Activated CD4-positive, alpha-beta T cell treated with anti-CD3 and anti-CD28 coated beads, Interleukin-2, amount 50 U/mL, for 24 hours (primary cell): ENCODE data around the gene GLB1L3.
"Not testable (repeated sequence)": the region's sequence is repeated elsewhere in the genome, so short reads cannot be mapped to it uniquely, and the experiment has no call there.

Experiments
- DNase-seq, 2 donors: peaks; one replicate each; pipeline ENCODE4 v3.0.0-alpha.2; 2020; ENCODE audit warnings: low read depth in 1 of 2, low spot score in 1 of 2

Gene GLB1L3

DNA sequence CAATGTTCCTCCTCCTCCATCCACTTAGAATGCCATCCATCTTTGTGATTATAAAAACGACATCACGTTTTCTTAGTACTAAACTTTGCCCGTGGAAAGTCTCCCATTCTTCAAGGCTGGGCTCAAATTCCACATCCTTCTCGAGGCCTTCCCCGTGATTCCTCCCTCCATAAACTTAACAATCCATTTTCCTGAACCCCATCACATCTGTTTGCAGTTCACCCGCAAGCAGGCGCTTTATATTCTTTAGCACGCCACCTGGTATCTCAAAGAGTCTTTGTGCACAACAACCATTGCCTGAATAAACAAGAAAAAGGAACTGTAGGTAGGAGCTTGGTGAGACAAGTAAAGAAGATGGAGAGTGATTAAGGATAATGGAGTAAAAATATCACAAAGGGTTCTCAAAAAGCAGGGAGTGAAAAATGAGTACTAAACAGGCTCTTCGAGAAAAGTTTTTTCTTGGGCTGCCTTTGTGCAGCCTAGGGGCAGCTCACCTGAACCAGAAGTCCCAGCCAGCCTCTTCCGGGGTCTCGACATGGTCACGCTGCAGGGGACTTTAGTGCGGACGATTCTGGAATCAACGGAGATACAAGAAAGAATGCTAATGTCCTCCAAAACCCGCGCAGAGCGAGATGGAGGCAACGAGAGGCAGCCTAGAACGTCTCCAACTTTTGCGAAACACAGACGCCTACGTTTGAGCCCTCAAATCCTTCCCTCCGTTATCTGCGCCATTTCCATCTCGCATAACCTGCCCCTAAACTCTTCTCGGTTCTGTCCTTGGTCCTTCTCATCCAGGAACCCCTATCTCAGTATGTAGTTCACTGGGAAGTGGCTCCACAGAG is 23.6 kb upstream of the GLB1L3 start:
- DNase-seq, result peak in 1 of 2 donors; percentile 10

DNA sequence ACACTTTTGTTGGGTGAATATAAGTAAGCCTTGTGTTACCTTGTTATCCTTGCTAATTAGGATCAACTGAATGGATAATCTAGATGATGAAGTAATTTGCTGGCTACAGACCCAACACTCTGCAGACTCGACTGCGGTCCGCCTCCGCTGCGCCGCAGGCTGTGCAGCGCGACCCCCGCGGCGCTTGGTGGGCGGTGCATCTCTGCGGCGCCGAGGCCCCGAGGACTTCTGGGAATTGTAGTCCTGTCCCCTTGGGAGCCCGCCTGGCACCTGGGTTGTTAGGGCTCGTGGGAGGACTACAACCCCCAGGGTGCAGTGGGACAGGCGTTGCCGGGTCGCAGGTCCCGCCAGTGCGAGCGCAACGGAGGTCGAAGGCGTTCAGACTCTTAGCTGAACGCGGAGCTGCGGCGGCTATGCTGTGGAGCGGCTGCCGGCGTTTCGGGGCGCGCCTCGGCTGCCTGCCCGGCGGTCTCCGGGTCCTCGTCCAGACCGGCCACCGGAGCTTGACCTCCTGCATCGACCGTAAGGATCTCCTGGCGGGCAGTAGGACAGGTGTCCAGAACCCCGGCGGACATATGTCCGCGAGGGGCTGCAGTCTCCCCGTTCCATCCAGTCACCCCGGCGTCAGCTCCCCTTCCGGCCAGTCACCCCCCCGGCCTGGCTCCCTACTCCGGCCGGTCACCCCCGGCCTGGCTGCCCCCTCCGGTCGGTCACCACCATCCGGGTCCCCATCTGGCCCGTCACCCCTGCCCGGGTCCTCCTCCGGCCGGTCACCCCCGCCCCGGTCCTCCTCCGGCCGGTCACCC is 22.8 kb upstream of the GLB1L3 start, which contains the start of the genes ACAD8 and THYN1:
Gene ACAD8, plus strand, starts transcription at position 381 of the 806 bp plus-strand sequence. Its CDS starts 33 bp downstream, at position 414.
Gene THYN1, minus strand, starts transcription at position 165 of the 806 bp plus-strand sequence. CDS start 470 bp downstream, outside the sequence.
- peak; percentile 84 to 95 for DNase-seq

DNA sequence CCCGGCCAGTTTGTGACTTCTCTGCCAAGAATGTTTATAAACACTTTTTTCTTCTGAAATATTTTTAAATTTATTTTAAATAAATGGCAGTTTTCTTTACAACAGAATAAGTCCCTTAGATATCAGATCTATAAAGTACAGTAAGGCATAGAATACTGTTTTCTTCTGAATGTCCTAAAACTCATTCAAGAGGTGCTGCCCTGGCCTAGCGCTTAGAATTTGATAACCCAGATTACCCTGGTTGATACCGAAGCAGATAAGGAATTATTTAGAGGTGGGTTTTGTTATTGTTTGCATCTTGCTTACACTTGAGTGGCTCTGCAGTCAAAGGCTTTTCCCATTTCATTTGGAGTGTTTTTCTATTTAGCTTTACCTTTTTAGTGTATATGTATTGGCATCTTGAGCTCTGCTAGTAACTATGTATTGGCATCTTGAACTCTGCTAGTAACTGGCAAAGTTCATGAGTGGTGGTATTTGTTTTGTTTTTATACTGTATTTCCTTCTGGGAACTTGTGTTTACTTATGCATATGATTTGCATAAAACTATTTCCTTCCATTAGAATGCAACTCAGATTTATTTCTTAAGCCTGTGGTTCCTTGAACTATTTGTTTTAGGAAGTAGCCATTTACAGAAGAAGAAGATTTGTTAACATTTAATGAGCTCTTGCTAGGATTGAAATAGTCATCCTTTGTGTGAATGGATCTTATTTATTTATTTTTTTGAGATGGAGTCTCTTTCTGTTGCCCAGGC is 21.6 kb upstream of the GLB1L3 start:
- DNase-seq, result no peak

DNA sequence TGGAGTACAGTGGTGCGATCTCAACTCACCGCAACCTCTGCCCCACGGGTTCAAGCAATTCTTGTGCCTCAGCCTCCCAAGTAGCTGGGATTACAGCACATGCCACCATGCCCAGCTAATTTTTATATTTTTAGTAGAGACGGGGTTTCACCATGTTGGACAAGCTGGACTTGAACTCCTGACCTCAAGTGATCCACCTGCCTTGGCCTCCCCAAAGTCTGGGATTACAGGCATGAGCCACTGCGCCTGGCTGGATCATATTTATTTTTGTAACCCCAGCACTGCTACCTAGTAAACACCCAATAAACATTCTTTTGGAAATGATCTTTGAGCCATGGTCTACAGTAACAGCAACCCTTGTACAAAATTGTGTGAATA is 21.0 kb upstream of the GLB1L3 start:
- DNase-seq, result not testable (repeated sequence)

DNA sequence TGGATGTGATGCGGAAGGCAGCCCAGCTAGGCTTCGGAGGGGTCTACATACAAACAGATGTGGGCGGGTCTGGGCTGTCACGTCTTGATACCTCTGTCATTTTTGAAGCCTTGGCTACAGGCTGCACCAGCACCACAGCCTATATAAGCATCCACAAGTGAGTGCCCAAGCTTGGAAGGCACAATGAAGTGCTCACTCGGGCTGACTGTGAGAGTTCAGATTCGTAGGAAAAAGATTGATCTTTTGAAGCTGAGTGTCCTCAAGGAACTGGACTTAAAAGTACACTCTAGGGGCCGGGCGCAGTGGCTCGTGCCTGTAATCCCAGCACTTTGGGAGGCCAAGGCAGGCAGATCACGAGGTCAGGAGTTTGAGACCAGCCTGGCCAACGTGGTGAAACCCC is 19.1 kb upstream of the GLB1L3 start:
- no peak for DNase-seq

DNA sequence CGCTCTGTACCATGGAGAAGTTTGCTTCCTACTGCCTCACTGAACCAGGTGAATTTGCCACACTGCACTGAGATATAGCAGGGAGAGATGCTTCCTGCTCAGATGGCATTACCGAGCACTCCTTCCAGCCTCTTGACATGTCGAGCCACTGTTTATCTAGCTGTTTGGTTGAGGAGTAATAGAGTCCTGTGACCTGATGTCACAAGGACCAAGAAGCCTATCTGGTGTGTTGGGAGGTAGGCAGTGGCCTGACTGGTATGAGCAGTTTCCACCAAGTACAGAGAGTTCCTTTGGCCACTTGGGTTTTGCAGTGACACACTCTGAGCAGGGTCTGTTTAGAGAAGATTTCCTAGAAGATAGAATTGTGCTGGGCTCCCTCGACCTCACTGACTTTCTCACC is 17.6 kb upstream of the GLB1L3 start:
- no peak for DNase-seq

DNA sequence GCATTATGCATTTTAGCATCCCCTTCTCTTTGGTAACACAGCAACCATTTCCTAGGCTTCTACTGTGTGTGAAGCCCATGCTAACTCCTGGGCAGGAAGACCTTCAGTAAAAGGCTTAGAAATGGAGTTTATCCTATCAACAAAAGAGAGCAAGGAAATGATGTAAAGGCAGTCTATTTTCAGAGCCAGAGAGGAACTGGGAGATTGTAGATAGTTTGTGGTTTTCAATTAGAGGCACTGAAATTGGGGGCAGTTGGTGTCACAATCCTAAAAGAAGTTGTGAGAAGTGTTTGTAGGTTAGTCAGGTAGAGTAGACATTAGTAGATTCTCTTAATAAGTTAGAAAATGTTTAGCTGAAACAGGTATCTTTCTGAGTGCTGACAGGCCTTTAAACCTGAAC is 15.7 kb upstream of the GLB1L3 start:
- no peak for DNase-seq

DNA sequence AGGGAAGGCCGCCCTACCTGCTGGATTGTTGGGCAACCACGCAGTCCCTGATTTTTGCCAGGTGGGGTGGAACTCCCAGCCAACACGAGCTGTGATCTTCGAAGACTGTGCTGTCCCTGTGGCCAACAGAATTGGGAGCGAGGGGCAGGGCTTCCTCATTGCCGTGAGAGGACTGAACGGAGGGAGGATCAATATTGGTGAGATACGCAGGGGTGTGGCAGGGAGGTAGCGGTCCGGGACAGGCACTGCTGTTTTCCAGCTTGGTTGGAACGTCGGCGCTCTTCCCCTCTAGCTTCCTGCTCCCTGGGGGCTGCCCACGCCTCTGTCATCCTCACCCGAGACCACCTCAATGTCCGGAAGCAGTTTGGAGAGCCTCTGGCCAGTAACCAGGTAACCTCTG is 15.2 kb upstream of the GLB1L3 start:
- DNase-seq, result no peak

DNA sequence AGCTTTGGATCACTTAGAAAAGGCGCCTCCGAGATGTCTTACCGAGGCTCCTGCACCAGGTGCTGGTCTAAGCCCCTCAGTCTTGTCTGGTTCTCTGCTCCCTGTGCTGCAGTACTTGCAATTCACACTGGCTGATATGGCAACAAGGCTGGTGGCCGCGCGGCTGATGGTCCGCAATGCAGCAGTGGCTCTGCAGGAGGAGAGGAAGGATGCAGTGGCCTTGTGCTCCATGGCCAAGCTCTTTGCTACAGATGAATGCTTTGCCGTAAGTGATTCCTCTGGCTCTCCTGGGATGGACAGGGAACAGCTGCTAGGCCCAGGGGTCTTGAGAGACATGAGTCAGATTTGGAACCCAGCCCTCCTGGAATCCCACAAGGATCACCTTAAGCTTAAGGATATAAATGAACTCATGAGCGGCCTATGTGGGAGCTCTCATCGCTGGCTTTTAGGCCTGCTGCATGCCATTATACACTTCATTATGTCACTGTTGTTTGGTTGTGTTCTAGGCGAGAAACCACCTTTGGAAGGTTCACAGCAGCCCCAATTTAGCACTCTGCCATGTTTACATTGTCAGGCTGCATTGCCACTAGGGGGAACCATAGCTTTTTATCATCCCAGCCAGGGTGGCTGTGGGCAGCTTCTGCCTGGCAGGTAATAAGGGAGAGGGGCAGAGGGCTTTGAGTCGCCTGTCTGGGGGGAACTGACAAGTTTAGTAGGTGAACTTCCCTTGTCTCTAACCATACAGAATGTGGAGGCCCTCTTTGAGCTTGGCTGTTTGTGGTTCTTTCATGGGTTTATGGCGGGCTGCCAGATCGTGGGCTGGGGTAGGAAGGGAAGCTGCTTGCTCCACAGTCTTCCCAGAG is 14.3 kb upstream of the GLB1L3 start:
- peak in 1 of 2 donors; percentile 17 for DNase-seq

DNA sequence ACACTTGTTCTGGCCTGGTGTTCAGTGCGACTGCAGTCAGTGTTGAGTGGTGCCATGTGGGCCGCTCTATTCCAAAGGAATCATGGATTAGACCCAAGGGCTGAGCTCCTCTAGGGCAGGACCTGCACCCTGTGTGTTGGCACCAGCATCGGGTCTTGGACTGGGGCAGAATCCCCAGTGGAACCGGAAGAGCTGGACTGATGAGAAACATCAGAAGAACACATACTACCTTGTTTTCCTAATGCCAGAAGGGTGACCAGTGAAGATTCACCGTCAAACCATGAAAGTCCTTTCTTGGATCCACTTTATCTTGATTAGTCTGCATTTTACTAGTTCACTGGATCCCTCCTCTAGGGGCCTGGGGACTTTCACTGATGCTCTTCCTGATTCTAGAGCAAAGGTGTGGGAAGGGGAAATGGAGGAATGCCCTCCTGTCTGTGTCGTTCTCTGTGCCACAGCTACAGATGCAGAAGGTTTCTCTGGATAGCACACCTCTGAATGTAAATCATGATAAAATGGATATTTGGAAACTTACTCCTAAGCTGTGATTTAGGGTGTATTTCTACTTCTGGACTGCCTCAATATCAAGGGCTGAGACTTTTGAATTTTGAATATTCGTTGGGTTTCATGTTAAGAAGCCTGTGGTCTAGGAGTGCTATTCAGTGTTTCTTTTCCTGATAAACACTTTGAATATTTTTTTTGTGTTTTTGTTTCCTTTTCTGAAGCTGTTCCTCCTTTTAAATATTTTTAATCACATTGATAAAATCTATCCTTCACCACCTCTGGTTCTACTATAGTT is 11.0 kb upstream of the GLB1L3 start:
- no peak for DNase-seq

DNA sequence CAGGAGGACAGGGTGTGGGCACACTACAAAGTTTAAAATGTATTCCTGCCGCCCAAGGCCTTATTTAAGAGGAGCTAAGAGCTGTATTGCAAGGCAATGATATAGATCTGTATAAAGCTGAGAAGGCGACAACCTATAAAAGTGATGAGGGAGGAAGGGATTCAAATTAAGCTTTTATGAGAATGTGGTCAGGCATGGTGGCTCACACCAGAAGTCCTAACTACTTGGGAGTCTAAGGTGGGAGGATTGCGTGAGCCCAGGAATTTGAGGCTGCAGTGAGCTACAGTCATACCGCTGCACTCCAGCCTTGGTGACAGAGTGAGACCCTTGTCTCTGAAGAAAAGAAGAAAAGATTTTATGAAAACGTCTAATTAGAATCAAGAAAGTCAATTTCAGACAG is 9.7 kb upstream of the GLB1L3 start:
- DNase-seq, result no peak

DNA sequence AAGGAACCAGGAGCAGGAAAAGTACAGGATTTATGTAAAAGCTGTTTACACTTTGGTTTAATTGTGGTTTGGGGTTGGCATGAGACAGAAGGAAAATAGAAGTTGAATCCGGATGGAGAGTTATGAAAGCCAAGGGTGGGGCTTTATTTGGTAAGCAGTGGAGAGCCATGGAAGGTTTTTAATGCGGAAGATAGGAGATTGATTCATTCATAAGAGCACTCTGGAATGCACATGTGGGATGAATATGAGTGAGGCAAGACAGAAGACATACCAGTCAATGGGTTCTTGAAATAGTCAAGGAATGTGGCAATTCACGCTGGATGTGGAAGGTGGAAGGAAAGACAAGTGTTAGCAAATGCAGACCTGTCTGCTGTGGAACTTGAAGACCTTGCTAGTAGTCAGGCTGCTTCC is 9.3 kb upstream of the GLB1L3 start:
- DNase-seq, result no peak

DNA sequence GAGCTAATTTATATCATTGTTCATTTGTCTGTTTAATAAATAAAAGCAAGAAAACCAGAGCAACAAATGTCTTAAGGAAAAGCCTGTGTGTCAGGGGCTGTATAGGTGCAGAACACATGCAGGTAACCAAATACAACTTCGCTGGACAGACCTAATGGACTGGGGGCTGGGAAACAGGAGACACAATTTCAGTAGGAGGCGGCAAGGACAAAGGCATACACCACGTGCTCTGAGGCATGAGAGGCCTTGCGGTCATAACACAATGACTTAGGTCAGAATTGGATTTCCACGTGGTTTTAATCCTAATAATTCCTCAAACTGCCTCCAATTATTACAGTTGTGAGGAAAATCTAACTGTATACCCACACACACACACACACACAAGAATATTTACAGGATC is 8.7 kb upstream of the GLB1L3 start:
- DNase-seq, result no peak

DNA sequence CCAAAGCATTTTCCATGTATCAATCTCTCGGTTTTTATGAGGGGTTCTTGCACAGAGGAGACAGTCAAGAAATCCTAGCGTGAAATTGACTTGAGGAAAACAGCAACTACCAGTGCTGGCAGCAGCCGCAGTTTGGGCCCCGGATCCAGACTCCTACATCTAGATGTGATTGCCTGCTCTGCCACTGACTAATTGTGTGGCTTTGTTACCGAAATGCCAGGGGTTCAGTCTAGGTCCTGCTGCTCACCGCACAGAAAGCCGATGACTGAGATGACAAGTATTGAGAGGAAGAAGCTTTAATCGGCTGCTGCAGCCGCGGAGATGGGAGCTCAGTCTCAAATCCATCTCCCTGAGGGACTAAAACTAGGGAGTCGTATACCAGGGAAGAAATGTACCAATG is 8.2 kb upstream of the GLB1L3 start:
- DNase-seq, result no peak

DNA sequence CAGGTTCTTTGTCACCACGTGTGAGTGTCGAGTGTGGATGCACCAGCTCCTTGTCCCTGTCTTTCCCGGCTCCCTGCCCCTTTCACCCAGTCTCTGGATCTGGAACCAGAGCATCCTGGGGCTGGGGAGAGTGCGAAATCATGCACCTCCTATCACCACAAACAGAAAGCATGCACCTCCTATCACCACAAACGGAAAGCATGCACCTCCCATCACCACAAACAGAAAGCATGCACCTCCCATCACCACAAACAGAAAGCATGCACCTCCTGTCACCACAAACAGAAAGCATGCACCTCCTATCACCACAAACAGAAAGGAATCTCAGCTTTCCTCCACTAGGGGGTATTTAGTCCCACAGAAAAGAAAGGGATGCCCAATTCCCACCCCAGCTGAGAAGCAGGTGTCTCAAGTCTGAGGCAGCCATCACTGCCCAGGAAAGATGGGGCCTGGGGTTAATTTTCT is 5.9 kb upstream of the GLB1L3 start:
- DNase-seq, result no peak

DNA sequence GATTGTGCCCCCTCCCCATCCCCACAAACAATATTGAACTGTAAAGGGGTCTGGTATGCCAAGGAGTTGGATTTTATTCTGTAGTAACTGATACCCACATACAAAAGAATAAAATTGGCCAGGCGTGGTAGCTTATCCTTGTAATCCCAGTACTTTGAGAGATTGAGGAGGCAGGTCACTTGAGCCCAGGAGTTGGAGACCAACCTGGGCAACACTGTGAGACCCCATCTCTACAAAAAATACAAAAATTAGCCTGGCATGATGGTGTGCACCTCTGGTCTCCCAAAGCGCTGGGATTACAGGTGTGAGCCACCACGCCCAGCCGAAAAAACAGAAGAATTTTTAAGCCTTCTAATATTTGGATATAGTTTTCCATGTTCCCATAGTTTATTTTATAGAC is 4.2 kb upstream of the GLB1L3 start:
- DNase-seq, result no peak

DNA sequence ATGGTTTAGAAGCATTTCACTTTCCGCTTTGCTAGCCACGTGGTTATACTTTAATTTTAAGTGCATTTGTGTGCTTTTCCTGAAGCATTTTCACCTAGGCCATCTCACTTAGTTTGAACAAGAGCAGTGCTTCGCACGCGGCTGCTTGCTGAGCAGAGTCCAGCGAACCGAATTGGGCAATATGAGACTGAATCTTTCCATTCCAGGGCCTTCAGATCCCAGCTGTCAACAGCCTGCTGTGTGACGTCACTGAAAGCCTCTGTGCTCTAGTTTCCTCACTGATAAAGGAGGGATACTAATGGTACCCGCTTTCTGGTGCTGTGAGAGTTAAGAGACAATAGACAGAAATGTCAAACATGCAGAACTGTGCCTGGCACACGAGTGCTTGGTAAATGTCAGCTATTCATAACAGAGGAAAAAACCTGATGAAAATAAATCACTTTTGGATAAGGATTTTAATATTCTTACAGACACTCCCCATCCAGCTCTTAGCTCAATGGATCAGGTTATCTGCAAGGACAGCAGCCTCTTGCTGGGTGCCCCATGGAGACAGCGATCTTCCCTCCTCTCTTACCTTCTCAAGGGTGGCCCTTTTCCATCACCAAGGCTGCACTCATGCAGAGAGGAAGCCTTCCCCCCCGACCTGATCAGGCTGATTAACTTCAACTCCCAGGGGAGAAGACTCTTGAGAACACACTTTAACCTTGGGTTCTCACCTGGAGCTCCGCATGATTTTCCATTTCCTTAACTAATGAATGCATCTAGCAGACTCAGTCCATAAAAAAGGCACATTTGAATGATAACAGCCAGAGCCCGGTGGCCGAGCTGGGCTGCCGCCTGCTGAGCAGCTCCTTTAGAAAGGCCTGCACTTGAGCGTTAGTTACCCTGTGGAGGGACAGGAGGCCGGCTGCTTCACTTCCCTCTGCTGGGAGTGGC is 3.5 kb upstream of the GLB1L3 start:
- no peak for DNase-seq

DNA sequence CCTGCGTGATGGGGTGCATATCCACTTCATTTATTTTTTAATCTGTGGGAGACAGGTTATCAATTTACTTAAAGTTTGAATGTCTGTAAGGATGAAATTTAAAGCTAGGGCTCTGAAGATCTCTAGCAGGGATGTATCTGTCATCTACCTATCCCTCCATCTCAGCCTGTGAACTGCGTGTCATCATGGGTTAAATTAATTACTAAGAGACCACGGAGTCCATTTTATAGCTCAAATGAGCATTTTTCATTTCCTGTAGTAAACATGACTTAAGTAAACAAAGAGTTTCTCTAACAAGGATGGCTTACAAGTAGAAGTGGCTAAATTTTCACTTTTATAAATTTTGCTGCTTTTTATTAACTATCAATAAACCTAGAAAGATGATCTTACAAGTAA is 2.9 kb upstream of the GLB1L3 start:
- no peak for DNase-seq

DNA sequence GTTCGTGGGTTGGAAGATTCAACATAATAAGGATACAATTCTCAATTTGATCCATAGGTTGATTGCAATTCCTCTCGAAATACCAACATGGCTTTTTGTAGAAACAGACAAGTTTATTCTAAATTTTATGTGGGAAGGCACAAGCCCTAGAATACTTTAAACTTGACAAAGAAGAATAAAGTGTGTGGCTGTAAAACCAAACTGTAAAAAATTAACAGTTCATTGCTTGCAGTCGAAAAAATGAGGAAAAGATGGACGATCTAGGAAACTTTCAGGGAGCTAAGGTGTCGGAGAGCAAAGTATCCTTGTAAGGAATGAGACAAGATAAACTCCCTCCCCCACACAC is 1.0 kb upstream of the GLB1L3 start:
- no peak for DNase-seq
